ENCODE measurements around the gene MEA1.

The MEA1 gene

GRCh38 chr6:43037706-43038105 is 24.0 kb upstream of the MEA1 start:
- DNase-seq = no peak

- DNase-seq = no peak
These were observed 23.5 kb upstream of the MEA1 start for GRCh38 chr6:43037197-43037596.

GRCh38 chr6:43036712-43037111 is 23.0 kb upstream of the MEA1 start:
- DNase-seq = no peak

- DNase-seq = no peak
These were observed 21.9 kb upstream of the MEA1 start for GRCh38 chr6:43035495-43036194.

- no peak for DNase-seq
These were observed 20.4 kb upstream of the MEA1 start for GRCh38 chr6:43034190-43034525.

GRCh38 chr6:43033496-43034189 is 19.9 kb upstream of the MEA1 start:
- no peak for DNase-seq

- DNase-seq = no peak
These were observed 18.6 kb upstream of the MEA1 start for GRCh38 chr6:43032326-43032725.

GRCh38 chr6:43029120-43029519 is 15.4 kb upstream of the MEA1 start:
- DNase-seq = no peak

- no peak for DNase-seq
These were observed 12.6 kb upstream of the MEA1 start for GRCh38 chr6:43026365-43026764.

GRCh38 chr6:43024436-43024835 is 10.7 kb upstream of the MEA1 start:
- no peak for DNase-seq

GRCh38 chr6:43021270-43022047 is 7.7 kb upstream of the MEA1 start, which contains the start of gene RRP36:
TSS of gene RRP36 (plus strand) at chr6:43021623. CDS start at chr6:43021655, 32 bp downstream.
- peak; percentile 42 for DNase-seq

- no peak for DNase-seq
These were observed 7.1 kb upstream of the MEA1 start for GRCh38 chr6:43020847-43021246.

GRCh38 chr6:43020052-43020705 is 6.4 kb upstream of the MEA1 start:
- DNase-seq = no peak

GRCh38 chr6:43019152-43019551 is 5.4 kb upstream of the MEA1 start:
- DNase-seq = no peak

- no peak for DNase-seq
These were observed 3.2 kb upstream of the MEA1 start for GRCh38 chr6:43016943-43017334.

- no peak for DNase-seq
These were observed 2.6 kb upstream of the MEA1 start for GRCh38 chr6:43016176-43016942.

- DNase-seq = no peak
These were observed 726 bp upstream of the MEA1 start for GRCh38 chr6:43014434-43014909.

GRCh38 chr6:43013097-43013842 is 476 bp downstream of the MEA1 start:
- DNase-seq = peak; percentile 65

- no peak for DNase-seq
These were observed 1.4 kb downstream of the MEA1 start for GRCh38 chr6:43012364-43012763.

GRCh38 chr6:43011207-43011606 is 2.5 kb downstream of the MEA1 start:
- no peak for DNase-seq

GRCh38 chr6:43009124-43009523 is 4.6 kb downstream of the MEA1 start:
- peak; percentile 27 for DNase-seq

GRCh38 chr6:43007126-43007525 is 6.6 kb downstream of the MEA1 start:
- no peak for DNase-seq
